GM21360 (cell line): ENCODE results near the gene SNHG17.
"Not testable (repeated sequence)": the region's sequence is repeated elsewhere in the genome, so short reads cannot be mapped to it uniquely, and the experiment has no call there.

Experiments
- ATAC-seq: cut with Tn5 transposase; IDR thresholded peaks from one replicate; pipeline ENCODE4 v1.9.1; 2021; ENCODE audit warnings: mild to moderate bottlenecking, moderate library complexity; ENCODE audit not compliant: unreplicated experiment

Gene SNHG17

DNA sequence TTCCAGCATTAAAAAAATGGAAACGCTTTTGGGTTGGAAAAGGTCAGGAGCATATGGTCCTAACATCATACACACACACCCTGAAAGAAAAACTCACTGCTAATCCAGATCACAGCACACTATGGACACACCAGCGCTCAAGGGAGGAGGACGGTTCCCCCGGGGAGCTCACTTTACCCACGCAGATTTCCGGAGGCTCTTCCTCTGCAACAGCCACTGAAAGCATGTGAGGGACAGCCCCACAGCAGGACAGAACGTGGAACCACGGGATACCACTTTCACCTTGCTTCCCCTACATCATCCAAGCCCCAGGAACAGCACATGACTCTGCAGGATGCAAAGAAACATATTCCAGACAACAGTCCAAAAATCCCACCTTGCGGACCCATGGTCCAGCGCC, 13.2 kb downstream of the SNHG17 start:
- no peak for ATAC-seq

DNA sequence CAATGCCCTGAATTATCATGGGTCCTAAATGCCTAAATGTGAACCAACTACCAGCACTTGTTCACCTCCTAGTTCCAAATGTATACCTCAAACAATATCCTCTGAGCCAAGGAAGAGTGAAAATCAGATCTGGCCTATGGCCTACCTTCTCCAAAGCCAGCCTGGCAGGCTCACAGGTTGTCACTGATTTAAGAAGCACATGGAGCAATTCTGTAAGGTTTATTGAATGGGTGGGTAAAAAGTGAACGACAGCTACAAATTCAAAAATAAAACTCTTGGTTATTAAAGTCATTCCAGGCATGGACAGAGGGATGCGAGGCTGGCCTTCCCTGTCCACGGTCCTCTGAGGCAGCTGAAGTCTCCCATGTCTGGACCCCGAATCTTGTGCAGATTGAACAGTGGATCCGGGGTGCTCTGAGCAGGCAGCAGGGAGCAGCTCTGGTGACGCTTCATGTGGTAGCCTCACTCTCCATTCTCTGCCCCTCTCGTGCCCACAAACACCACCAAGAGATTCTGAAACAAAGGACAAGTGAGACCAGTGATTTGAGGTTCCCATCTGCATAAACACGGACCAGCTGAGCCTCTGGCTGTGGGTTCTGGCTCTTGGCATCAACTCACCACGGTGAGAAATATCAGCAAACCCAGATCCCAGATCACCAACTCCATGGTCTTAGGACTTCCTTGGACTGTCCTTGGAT, 14.6 kb downstream of the SNHG17 start:
- ATAC-seq = no peak

DNA sequence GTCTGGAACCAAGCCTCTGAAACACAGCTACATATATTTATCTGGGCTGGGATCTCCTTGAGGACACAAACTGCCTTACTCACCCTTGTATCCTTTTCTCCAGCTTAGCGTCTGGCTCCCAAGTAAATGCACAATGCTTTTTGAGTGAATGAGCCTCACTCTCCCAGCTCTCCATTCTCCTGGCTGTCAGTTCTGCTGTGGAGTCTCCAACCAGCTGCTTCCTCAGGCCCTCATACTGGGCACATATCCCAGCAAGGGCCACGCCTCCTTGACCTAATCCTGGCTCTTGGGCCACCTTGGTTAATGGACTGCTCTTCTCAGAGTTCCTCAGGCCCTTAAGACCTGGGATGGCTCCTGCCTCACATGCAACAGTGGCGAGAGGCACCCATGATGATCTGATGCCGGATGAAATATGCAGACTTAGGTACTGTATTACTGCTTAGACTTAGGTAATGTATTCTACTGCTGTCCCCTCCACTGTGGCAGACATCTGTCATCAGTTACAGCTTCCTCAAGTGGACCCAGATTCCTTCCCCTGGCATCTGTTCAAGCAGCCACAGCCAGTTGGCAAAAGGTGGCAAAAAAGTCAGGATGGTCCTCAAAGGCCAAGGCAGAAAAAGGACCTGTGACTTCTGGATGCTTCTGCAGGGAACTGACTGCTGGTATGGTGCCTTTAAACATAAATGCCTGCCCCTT, 16.5 kb downstream of the SNHG17 start:
- no peak for ATAC-seq

DNA sequence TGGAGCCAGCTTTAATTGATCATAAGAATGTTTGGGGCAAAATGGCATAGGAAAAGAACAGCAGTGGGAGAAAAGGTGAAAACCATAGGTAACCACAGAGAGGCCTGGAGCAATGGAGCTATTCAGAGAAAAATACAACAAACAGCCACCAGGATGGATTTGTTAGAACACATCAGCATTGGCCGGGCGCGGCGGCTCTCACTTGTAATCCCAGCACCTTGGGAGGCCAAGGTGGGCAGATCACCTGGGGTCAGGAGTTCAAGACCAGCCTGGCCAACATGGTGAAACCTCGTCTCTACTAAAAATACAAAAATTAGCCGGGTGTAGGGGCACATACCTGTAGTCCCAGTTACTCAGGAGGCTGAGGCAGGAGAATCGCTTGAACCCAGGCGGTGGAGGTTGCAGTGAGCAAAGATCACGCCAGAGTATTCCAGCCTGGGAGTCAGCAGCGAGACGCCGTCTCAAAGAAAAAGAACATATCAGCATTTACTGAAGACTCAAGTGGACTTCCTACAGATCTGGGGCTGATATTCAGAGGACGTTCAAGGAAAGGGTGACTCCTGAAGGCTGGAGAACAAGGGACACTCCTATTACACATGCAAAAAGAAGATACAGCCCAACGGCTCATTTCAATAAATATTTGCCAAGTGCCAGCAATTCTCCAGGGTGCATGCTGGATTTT, 20.2 kb downstream of the SNHG17 start:
- no peak for ATAC-seq

DNA sequence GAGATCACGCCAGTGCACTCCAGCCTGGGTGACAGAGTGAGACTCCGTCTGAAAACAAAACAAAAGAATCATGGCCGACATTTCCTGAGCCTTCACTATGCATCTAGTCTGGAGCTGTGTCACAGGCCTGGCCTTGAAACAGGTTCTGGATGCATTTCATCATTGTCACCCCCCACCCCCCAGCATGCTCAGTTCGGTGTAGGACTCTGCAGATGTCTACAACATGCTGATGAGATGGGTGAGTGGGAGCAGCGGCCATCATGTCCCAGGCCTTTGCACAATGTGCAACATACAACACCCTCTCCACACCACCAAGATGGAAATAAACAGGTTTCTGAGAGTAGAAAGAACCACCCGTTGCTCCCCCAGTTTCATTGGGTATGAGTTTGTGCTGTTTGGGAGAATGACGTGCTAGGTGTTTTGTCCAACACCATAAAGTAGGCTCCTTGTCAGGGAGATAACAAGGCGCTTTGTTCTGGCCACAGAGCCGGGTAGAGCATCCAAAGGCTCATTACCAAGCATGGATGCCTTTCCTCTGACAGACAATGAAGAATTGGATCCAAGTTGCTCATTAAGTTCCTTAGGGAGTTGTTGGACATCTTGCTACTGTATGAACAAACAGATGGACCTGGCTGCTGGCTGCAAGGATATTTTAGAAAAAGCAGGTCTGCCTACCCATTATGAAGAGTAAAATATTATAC, 22.1 kb downstream of the SNHG17 start:
- no peak for ATAC-seq

DNA sequence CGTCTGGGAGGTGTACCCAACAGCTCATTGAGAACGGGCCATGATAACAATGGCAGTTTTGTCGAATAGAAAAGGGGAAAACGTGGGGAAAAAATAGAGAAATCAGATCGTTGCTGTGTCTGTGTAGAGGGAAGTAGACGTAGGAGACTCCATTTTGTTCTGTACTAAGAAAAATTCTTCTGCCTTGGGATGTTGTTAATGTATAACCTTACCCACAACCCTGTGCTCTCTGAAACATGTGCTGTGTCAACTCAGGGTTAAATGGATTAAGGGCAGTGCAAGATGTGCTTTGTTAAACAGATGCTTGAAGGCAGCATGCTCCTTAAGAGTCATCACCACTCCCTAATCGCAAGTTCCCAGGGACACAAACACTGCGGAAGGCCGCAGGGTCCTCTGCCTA, 27.3 kb downstream of the SNHG17 start:
- not testable (repeated sequence) for ATAC-seq

DNA sequence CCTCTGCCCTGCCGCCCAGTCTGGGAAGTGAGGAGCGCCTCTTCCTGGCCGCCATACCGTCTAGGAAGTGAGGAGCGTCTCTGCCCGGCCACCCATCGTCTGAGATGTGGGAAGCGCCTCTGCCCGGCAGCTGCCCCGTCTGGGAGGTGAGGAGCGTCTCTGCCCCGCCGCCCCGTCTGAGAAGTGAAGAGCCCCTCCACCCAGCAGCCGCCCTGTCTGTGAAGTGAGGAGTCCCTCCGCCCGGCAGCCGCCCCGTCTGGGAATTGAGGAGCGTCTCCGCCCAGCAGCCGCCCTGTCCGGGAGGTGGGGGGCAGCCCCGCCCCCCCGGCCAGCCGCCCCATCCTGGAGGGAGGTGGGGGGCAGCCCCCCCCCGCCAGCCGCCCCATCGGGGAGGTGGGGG, 27.8 kb downstream of the SNHG17 start:
- ATAC-seq = no peak

DNA sequence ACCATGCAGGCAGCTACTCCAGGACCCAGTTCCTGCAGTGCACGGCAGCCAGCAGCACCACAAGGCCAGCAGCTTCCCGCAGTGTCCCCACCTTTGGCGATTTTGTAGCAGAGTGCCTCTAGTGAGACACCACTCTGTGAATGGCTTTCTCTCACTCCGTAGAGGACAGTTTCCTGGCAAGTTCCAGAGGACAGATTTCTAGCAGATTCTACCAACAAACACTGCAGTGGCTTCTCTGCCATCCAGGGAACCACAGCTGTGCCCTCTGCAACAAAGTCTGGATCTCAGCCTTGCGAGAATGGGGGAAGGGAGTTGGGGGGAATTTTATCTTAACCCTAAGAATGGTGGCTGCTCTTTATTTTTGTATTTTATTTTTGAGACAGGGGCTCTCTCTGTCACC, 28.7 kb downstream of the SNHG17 start:
- ATAC-seq = no peak

DNA sequence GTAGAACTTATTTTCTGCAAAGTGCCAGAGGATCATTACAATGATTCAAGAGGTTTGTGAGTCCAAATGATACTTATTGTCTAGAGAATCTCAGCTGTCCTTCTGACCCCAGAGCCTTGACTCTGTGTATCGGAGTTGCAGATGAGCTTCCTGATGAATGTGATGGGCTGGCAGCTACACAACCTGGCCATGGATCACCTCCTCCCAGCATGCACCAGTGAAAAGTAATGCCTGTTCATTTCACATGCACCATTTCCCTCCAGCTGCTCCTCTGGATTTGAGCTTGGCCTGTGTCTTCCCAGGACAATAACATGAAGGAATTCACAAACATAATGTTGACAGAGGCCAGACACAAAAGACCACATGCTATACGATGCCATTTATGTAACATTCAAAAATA, 30.0 kb downstream of the SNHG17 start:
- ATAC-seq = no peak

DNA sequence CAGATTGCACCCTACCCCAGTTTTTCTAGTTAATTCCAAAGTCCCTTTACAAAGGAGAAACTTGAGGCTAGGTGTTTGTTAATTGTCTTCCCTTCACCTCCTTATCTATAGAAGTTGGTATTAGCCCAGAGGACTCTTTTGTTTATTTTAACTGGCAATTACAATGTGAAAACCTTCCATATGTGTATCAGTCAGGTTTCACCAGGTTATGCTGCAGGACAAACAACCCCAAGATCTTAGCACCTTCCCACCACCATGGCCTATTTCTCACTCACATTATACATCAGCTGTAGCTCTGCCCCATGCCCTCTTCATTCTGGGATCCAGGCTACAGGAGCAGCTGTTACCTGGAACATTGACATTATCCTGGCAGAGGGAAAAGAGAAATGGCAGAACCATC, 31.1 kb downstream of the SNHG17 start:
- no peak for ATAC-seq

DNA sequence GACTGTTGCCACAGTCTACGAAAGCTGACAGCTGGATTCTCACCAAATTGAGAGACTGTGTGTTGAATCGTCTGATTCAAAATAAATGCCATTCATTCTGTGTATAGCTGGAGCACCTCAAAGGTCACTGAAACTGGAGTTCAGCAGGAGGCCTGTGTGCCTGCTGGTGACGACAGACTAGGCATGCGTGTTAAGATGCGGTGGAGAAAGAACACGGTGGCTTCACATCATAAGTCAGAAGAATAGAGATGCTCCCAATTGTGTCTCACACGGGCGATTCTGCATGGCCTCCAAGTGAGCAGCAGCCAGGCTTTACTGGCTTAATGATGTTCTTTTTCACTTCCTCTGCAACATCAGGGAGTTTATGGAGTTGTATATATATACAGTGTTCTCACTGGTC, 32.3 kb downstream of the SNHG17 start:
- ATAC-seq = no peak

DNA sequence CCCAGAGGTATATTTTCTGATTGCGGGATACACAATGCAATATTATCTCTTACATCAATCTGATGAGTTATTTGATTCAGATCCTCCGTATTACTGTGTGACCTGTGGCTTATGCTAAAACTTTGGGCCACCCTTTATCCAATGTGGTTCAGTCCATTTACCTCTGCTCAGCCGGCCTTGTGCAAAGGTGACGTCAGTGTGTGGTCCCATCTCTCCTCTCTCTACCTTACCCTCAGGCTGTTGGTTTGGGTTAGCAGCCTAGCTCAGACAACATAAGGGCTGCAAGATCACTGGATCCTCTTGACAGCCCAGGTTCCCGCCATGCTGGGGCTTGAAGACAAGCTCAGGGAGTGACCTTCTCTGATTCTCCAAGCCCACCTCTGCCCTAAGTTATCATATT, 33.0 kb downstream of the SNHG17 start:
- no peak for ATAC-seq

DNA sequence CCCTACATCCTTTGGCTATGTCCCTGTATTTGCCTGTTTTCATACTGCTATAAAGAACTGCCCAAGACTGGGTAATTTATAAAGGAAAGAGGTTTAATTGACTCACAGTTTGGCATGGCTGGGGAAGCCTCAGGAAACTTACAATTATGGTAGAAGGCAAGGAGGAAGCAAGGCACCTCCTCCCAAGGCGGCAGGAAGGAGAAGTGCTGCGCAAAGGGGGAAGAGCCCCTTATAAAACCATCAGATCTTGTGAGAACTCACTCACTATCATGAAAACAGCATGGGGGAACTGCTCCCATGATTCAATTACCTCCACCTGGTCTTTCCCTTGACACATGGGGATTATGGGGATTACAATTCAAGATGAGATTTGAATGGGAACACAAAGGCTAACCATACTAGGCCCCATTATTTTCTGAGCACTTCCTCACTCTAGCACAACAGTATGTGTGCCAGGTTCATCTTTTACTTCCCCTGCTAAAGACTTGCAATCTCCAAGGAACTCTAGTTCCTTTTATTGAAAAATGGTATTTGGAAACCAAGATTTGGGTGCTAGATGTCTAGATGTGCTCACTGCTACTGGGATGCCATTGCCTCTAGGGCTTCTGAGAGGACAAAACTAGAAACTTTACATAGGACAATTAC, 39.3 kb downstream of the SNHG17 start:
- not testable (repeated sequence) for ATAC-seq

DNA sequence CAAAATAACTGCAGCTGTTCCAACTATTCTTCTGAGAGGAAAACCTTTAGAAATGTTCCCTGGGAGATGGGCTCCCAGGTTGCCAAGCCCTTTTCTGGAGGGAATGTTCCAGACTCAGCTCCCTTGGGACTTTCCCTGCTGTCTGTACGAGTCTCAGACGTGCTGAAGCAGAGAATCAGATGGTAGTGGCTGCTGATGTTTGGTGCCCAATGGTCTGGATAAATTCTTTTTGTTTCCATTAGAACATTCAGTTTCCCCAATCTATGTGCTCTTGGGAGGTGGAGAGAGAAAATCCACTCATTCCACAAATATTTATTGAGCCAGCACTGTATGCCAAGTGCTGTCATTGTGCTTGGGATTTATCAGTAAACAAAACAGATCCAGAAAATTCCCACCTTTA, 40.0 kb downstream of the SNHG17 start:
- no peak for ATAC-seq

DNA sequence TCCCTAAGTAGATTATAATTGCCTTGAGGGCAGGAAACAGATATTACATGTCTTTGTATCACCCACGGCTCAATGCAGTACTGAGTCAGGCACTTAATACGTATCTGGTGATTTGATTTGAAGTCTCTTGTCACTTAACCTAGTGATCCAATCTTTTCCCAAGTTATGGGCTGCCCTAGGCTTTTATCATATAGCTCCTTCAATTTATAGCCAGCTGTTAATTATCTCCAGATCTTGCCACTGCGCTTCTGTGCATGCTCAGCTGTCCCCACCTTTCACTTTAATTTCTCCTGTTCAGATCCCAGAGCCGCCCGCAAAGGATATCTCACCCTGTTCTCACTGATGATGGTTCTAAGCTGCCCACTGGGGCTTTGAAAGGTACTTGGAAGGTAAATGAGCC, 41.9 kb downstream of the SNHG17 start:
- no peak for ATAC-seq

DNA sequence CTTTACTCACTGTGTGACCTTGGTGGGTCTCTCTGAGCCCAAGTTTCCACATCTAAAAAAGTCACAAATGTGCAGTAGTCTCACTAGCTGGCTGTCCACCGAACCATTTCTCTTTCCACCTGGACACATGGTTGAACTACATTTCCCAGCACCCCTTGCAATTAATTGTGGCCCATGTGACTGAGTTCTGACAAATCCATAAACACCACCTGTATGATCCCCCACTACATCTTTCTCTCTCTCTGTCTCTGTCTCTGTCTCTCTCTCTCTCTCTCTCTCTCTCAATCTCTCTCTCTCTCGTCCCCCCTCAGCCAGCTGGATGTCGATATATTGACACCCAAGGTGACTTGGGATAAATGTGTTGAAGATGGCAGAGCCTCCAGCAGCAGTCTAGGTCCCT, 42.8 kb downstream of the SNHG17 start:
- ATAC-seq = no peak

DNA sequence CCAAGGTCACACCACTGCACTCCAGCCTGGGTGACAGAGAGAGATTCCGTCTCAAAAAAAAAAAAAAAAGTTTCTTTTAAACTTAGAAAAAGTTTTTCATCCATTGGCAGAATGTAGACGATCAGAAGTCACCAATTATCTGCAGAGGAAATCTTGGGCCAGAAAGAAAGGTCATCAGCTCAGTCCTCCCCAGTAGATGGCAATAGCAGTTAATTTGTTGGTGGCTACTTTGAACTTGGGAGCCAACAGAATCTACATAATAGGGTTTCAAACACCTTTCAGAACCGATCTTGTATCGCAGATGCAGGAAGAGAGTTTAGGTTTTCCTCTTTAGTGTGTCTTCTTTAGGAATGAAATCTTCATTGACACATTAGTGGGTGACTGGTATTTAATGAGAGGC, 47.2 kb downstream of the SNHG17 start:
- no peak for ATAC-seq

DNA sequence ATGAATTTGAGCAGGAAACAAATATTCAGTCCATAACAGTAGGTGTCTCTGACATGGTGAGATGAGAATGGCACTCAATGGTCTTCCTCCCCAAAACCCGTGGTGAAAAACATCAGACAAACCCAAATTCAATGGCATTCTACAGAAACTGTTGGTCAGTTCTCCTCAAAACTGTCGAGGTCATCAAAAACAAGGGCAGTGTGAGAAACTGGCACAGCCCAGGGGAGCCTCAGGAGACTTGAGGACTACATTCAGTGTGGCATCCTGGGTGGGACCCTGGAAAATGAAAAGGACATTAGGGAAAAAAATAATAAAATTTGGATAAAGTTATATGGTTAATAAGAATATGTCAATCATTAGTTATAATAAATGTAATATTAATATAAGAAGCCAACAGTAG, 48.3 kb downstream of the SNHG17 start:
- ATAC-seq = no peak

DNA sequence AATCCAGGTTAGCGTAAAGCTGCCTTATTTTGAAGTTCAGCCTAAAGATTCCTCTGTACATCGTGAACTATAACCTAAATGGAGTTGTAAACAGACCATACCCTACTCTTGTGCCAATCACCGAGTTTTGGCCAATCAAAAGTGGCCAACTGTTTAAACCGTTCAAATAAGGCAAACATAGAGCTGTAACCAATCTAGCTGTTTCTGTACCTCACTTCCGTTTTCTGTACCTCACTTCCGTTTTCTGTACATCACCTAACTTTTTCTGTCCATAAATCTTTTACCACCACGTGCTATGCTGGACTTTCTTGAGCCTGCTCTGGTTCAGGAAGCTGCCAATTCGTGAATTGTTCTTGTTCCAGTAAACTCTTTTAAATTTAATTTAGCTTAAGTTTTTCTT, 49.1 kb downstream of the SNHG17 start:
- no peak for ATAC-seq

DNA sequence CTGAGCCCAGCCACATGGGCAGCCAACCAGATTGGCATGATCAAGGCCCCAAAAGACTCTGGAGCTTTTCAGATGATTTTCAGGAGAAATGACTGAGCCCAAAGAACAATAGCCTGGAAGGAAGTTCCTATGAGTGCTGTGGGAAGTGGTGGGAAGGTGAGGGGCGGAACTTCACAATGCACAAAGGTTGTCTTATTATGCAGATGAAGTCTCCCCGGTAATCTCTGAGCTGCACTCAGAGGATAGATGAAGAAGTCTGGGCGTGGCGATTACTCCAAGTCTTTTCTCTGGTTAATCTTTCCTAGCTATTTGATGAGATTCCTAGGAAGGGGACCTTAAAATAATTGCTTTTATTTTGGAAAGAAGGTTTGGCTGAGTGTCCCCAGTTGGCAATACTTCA, 52.0 kb downstream of the SNHG17 start:
- no peak for ATAC-seq

DNA sequence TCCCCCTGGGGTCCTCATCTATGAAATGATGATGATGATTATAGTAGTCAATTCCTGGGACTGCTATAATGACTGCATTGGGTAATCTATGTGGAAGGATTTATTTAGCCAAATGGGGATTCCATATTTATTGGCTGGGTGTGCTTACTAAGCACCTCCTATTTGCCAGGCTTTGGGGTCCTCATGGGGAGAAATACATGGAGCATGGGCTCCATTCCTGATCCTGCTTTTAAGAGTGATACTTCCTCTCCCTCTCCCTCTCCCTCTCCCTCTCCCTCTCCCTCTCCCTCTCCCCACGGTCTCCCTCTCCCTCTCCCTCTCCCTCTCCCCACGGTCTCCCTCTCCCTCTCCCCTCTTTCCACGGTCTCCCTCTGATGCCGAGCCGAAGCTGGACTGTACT, 57.3 kb downstream of the SNHG17 start:
- ATAC-seq = not testable (repeated sequence)
